T-helper 1 cell treated with Interleukin-12 subunit alpha and Interleukin-12 subunit beta and Interleukin-4 antibody, amounts not matched to agents 30 ng/mL and 1 ng/mL, for 36 hours (primary cell): ENCODE results near the gene MARK2. TPM values are rescaled to one million over a fixed set of nuclear protein-coding genes. Genes with fewer than 3 reads are reported as not detected.

Experiments used
- intact Hi-C: fragments of 100-400 bp; cut with micrococcal nuclease; formaldehyde crosslinking; loops from one replicate; pipeline ENCODE4 v1.15.1; 2024
- total RNA-seq: library from RNA; stranded (reverse); gene quantifications from 2 replicates; pipeline ENCODE4 v1.2.3, GENCODE V29; 2022

MARK2 gene
- total RNA-seq, 1 donor from 2014 or later, result 65.9 TPM

- intact Hi-C loops, result no loop called here
Observed at GRCh38 chr11:63829823-63830489, 9.0 kb upstream of the MARK2 start.

- intact Hi-C loops, result no loop called here
Observed at GRCh38 chr11:63831326-63831725, 7.6 kb upstream of the MARK2 start.

DNA sequence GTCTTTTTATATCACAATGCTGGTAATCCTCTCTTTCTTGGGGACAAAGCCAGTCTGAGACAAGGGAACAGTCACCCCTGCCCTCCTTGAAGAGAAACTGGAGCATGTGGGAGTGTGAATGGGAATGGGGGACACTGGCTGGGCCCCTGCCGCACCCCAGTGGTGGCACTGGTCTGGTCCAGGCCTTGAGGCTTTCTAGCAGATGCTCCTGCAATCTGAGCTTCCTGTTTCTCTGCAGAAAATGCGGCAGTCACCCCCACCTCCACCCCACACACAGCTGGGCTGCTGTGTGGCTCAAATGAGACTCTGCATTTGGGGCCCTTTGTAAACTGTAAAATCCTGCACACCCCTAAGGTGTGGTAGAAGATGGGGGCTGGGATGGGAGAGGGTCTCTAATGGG is 6.6 kb upstream of the MARK2 start:
- intact Hi-C loops, result no loop called here

- intact Hi-C loops, result no loop called here
Observed at GRCh38 chr11:63833048-63833447, 5.9 kb upstream of the MARK2 start.

- intact Hi-C loops, result no loop called here
Observed at GRCh38 chr11:63834535-63835157, 4.3 kb upstream of the MARK2 start.

- intact Hi-C loops, result no loop called here
Observed at GRCh38 chr11:63835158-63835545, 3.8 kb upstream of the MARK2 start.

- intact Hi-C loops, result loop anchor here (1.0 kb wide), 8 partner anchors 35 to 316 kb away; partner anchors contain the start of gene RCOR2
Observed at GRCh38 chr11:63837027-63837688, 1.8 kb upstream of the MARK2 start.

GRCh38 chr11:63837739-63838138 is 1.2 kb upstream of the MARK2 start:
- intact Hi-C loops, result loop anchor here (1.0 kb wide), 17 partner anchors 24 to 480 kb away; partner anchors contain the start of genes COX8A, ESRRA, OTUB1 and RCOR2

- intact Hi-C loops, result loop anchor here (1.0 kb wide), 9 partner anchors 25 to 479 kb away; partner anchors contain the start of genes COX8A, ESRRA, OTUB1 and RTN3
Observed at GRCh38 chr11:63838150-63838677, 696 bp upstream of the MARK2 start.

- intact Hi-C loops, result loop anchor here (1.0 kb wide), 2 partner anchors 12 to 27 kb away; no protein-coding TSS in a partner anchor
Observed at GRCh38 chr11:63839508-63840355, 822 bp downstream of the MARK2 start.

- intact Hi-C loops, result loop anchor here (1.0 kb wide), 2 partner anchors 11 to 26 kb away; no protein-coding TSS in a partner anchor
Observed at GRCh38 chr11:63840356-63841060, 1.6 kb downstream of the MARK2 start.

DNA sequence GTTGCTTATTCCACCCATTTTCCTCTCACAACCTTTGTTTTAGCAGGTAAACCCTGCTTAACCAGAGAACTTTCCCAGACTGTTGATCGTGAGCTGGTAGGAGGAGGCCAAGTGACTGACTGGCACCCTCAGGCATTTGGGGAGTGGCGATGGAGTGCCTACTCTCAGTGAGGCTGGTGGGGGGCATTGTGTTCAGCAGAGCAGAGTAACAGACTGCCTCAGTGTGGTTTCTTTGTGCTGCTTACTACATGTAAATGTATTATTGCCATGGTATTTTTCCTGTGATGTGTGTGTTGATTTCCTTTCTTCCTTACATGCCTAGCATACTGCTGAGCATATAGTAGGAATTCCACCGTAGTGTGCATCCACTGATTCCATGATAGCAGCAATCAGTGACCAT is 2.6 kb downstream of the MARK2 start:
- intact Hi-C loops, result no loop called here

DNA sequence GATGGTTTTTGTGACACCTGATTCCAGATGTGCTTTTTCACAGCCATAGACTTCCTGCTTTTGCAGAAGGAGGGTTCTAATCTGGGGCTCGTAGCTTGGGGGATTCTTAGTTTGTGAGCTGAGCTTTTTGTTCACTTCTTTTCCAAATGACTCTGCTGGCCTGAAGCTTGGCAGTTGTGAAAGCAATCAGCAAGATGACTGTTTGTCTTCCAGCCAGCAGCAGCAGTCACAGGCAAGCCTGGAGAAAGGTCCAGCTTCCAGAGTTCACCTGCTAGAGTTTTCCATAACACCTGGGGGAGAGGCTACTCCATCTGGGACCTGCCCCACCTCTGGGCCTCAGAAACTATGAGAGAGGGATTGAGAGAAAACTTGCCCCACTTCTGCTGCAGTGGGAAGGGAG is 4.1 kb downstream of the MARK2 start:
- intact Hi-C loops, result no loop called here

- intact Hi-C loops, result no loop called here
Observed at GRCh38 chr11:63844836-63845235, 5.9 kb downstream of the MARK2 start.

- intact Hi-C loops, result no loop called here
Observed at GRCh38 chr11:63845303-63845702, 6.4 kb downstream of the MARK2 start.

GRCh38 chr11:63845911-63846310 is 7.0 kb downstream of the MARK2 start:
- intact Hi-C loops, result no loop called here

DNA sequence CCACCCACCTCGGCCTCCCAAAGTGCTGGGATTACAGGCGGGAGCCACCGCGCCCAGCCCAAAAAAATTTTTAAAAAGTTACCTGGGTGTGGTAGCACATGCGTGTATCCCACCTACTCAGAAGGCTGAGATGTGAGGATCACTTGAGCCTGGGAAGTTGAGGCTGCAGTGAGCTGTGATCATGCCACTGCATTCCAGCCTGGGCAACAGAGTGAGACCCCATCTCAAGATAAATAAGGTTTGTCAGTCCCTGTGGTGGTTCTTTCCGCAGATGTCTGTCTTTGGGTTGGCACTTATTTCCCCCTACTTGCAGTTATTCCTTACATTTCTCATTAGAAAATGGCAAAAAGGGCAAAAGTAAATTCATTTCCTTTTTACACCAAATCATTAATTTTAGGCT is 8.0 kb downstream of the MARK2 start:
- intact Hi-C loops, result no loop called here

DNA sequence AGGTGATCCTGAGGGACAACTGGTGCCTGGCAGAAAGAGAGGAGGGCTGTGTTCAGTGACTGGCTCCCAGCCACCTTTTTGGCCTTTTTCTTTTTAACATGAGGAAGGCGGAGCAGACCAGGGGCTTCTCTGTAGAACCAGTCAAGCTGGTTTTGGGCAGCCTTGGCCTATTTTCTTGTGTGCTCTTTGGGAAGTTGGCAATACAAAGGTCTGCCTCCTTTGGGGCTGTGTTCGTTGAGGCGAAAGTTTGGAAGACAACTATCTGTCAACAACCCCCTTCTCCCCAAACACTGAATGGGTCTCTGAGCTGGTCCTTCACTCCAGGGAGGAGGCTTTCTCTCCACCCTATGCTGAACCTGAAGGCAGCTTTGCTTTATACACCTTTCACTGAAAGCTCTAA is 8.5 kb downstream of the MARK2 start:
- intact Hi-C loops, result no loop called here

GRCh38 chr11:63849691-63850090 is 10.8 kb downstream of the MARK2 start:
- intact Hi-C loops, result loop anchor here (2.0 kb wide), 1 partner anchor 17 kb away; no protein-coding TSS in a partner anchor

- intact Hi-C loops, result loop anchor here (1.0 to 2.0 kb wide), 2 partner anchors 11 to 16 kb away; no protein-coding TSS in a partner anchor
Observed at GRCh38 chr11:63850920-63851319, 12.0 kb downstream of the MARK2 start.
